ENCODE results near the gene CCDC33.

CCDC33 gene

DNA sequence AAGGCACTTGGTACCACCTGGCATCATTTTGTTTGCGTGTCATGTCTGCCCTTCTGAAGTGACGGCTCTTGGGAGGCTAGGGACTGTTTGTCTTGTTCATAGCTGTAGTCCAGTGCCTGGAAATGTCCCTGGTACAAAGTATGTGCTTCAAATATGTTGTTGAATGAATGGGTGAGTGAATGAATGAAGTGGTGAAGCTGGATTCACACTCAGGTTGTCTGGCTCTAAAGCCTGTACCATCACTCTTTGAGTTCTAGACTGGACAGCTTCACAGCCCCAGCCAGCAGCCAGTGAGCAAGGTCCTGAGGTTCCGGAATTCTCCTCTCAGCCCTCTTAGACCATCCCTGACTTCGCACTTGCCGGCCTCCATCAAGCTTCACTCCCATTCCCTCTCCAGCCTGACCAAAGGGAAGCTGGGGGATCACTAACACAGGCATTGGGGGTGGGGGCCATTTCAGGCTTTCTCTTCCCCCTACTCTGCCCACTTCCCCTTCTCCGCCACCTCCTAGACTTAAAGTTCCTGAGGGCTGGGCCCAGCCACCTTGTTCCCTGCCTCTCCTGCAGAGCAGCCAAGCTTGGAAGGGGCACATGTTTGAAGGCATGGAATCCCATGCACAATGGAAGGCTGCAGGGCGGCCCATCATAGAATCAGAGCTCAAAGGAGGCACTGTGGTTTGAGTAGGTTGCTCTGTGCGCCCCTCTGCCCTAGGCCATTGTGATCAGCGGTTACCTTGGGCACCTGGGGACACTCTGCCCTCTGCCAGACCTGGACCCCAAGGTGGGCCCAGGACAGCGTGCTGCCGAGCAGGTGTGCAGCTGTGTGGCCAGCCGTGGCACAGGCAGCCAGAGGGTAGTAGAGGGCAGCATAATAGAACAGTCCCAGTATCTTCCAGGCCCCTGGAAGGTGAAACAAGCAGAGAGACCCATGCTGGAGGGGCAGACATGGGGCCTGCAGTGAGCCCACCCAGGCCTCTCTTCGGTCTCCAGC is 41.3 kb upstream of the CCDC33 start:
- H3K4me1 ChIP-seq (ENCODE audit: insufficient read depth, low read length), result no peaks in the 10 kb centered on the region
- H3K27ac ChIP-seq (ENCODE audit: low read length), result no peak overlapping the region

DNA sequence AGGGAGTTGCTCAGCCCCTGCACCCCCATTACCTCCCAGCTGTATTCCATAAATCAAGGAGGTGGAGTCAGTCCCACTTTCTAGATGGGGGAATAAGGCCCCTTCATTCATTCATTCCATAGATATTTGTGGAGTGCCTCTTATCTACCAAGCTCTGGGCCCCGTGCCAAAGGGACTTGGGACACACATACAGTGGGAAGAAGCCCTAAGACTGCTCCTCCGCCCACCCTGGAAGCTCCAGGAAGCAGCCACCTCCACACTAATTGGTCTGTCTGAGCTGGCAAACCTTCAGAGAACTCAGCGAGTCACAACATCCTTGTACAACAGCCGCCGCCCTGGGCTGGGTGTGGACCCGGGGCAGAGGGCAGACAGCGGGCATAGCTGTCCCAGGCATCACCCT is 40.0 kb upstream of the CCDC33 start:
- TF ChIP-seq EZH2 (IDR thresholded peaks at IDR 0.05; ENCODE audit: borderline replicate concordance, low read depth, low read length, severe bottlenecking) (no peak), CTCF (IDR thresholded peaks at IDR 0.05; ENCODE audit: borderline replicate concordance, extremely low read depth, low read length, poor library complexity, severe bottlenecking) (no peak)
- no peak overlapping the region for H2AFZ ChIP-seq (ENCODE audit: low read depth, low read length)
- H3K36me3 ChIP-seq (ENCODE audit: insufficient read depth, low read length), result no peaks in the 10 kb centered on the region
- no peaks in the 10 kb centered on the region for H3K4me1 ChIP-seq (ENCODE audit: insufficient read depth, low read length)
- H3K27ac ChIP-seq (ENCODE audit: low read length), result no peak overlapping the region
- H3K9ac ChIP-seq (ENCODE audit: low read depth, low read length), result no peak overlapping the region
- DNase-seq (no peak), ATAC-seq (ENCODE audit: insufficient read depth, low read depth) (no peak)
- H3K4me2 ChIP-seq (ENCODE audit: insufficient read depth, low read length), result no peak overlapping the region
- H3K9me3 ChIP-seq (ENCODE audit: insufficient read depth, low read length, severe bottlenecking), result no peaks in the 10 kb centered on the region
- no peaks in the 10 kb centered on the region for H3K27me3 ChIP-seq (ENCODE audit: insufficient read depth, low read length, poor library complexity)
- no peaks in the 10 kb centered on the region for H3K79me2 ChIP-seq (ENCODE audit: insufficient read depth, low read length)
- no peaks in the 10 kb centered on the region for H4K20me1 ChIP-seq (ENCODE audit: insufficient read depth, low read length)
- H3K4me3 ChIP-seq (ENCODE audit: low read depth in 1 of 2, low read length in 2 of 2), result no peak overlapping the region

More for the DNA sequence above, 41.3 kb upstream of the CCDC33 start:
- ATAC-seq (ENCODE audit: insufficient read depth, low read depth), result no peak
- Histone ChIP-seq H3K4me3 (ENCODE audit: low read depth in 1 of 2, low read length in 2 of 2) (no peak overlapping the region), H3K9ac (ENCODE audit: low read depth, low read length) (no peak overlapping the region), H3K27me3 (ENCODE audit: insufficient read depth, low read length, poor library complexity) (no peaks in the 10 kb centered on the region), H3K79me2 (ENCODE audit: insufficient read depth, low read length) (no peaks in the 10 kb centered on the region), H3K9me3 (ENCODE audit: insufficient read depth, low read length, severe bottlenecking) (no peaks in the 10 kb centered on the region), H3K4me2 (ENCODE audit: insufficient read depth, low read length) (no peak overlapping the region), H3K36me3 (ENCODE audit: insufficient read depth, low read length) (no peaks in the 10 kb centered on the region), H4K20me1 (ENCODE audit: insufficient read depth, low read length) (no peaks in the 10 kb centered on the region), H2AFZ (ENCODE audit: low read depth, low read length) (no peak overlapping the region)
- TF ChIP-seq CTCF (IDR thresholded peaks at IDR 0.05; ENCODE audit: borderline replicate concordance, extremely low read depth, low read length, poor library complexity, severe bottlenecking), result no peak
- TF ChIP-seq EZH2 (IDR thresholded peaks at IDR 0.05; ENCODE audit: borderline replicate concordance, low read depth, low read length, severe bottlenecking), result no peak
- no peak for DNase-seq

DNA sequence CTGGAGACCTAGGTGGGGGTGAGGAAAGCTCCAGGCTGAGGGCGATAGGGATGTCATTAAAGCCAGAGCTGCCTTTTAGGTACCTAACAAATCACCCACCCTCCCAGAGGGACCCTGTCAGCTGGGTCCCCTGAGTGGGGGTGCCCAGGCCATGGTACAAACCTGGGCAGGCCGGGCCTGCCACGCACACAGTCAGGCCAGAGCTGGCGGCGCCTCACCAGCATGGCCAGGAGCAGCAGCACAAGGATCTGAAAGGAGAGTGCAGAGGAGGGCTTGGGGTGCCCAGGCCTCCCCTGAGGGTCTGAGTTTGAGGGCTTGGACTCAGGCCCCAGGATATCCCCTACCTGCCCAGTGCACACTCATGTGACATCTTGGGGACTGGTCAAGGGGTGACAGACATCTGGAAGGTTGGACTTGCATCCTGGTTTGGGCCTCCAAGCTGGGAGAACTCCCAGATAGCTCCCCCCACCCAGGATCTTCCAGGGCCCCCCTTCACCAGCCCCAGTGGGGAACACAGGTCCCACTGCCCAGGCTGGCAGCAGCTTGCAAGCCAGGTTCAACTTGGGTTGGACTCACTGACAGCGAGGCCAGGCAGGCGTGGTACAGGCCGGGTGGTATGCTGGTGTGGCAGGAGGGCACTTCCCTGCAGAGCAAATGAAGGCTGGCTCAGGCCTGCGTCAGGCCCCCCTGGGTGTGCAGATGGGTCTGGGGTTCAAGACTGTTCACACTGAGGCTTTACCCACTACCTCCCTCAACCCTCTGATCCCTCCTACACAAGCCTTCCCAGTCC is 38.8 kb upstream of the CCDC33 start:
- no peak for TF ChIP-seq CTCF (IDR thresholded peaks at IDR 0.05; ENCODE audit: borderline replicate concordance, extremely low read depth, low read length, poor library complexity, severe bottlenecking)
- Histone ChIP-seq H3K27ac (ENCODE audit: low read length) (no peak overlapping the region), H3K27me3 (ENCODE audit: insufficient read depth, low read length, poor library complexity) (peaks cover 3% of the 10 kb centered on the region), H3K4me1 (ENCODE audit: insufficient read depth, low read length) (no peaks in the 10 kb centered on the region), H3K9ac (ENCODE audit: low read depth, low read length) (no peak overlapping the region), H3K36me3 (ENCODE audit: insufficient read depth, low read length) (no peaks in the 10 kb centered on the region), H3K9me3 (ENCODE audit: insufficient read depth, low read length, severe bottlenecking) (no peaks in the 10 kb centered on the region), H4K20me1 (ENCODE audit: insufficient read depth, low read length) (no peaks in the 10 kb centered on the region), H3K79me2 (ENCODE audit: insufficient read depth, low read length) (no peaks in the 10 kb centered on the region), H3K4me2 (ENCODE audit: insufficient read depth, low read length) (no peak overlapping the region), H2AFZ (ENCODE audit: low read depth, low read length) (no peak overlapping the region), H3K4me3 (ENCODE audit: low read depth in 1 of 2, low read length in 2 of 2) (no peak overlapping the region)
- DNase-seq (no peak), ATAC-seq (ENCODE audit: insufficient read depth, low read depth) (no peak)

Measured in DND-41 (cell line).